NOMO-1 treated with dmso at 0.1 percent for 144 hours (cell line): ENCODE results near the gene SFTPB.
A peak's percentile ranks its signal among the peaks of the same experiment; 100 is the strongest.
"Not testable (repeated sequence)": the region's sequence is repeated elsewhere in the genome, so short reads cannot be mapped to it uniquely, and the experiment has no call there.

Source experiments
- DNase-seq: peaks from one replicate; lab custom pipeline; 2025; ENCODE audit not compliant: unreplicated experiment; lab: John Stamatoyannopoulos, UW

Gene SFTPB

GRCh38 chr2:85678377-85678776, 10.4 kb upstream of the SFTPB start:
- DNase-seq = no peak

GRCh38 chr2:85675866-85676548, 8.0 kb upstream of the SFTPB start:
- no peak for DNase-seq

DNA sequence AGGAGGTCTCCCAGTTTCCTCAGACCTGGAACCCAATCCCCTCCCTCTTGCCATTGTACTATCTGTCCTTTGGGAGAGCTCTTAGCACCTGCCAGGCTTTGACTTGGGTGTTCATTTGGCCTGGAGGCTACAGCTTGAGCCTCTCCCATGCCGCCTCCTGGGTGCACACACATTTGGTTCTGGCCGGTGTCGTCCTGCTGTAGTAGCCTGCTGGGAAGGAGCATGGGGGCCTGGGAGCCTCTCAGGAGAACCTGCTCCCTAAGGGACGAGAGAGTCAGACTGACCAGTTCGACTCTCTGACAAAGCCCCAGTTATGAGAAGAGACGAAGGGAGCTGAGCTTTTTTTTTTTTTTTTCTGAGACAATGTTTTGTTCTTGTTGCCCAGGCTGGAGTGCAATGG, 7.4 kb upstream of the SFTPB start:
- no peak for DNase-seq

- DNase-seq = no peak
Observed at GRCh38 chr2:85674417-85674816, 6.4 kb upstream of the SFTPB start.

- no peak for DNase-seq
Observed at GRCh38 chr2:85673716-85674375, 5.8 kb upstream of the SFTPB start.

GRCh38 chr2:85672456-85672855, 4.5 kb upstream of the SFTPB start:
- peak; percentile 60 for DNase-seq

DNA sequence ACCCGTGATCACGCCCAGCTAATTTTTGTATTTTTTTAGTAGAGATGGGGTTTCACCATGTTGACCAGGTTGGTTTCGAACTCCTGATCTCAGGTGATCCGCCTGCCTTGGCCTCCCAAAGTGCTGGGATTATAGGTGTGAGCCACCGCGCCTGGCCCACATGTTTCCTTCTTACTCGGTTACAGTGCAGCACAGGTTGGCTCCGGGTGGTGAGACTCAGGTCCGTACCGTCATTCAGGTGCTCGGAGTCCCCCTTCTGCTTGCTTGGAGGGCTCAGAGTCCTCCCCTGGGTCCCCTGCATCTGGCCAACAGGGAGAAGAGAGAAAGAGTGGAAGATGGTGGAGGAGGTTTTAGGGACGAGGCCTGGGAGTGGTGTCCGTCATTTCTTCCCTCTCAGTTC, 2.4 kb upstream of the SFTPB start:
- DNase-seq = not testable (repeated sequence)

DNA sequence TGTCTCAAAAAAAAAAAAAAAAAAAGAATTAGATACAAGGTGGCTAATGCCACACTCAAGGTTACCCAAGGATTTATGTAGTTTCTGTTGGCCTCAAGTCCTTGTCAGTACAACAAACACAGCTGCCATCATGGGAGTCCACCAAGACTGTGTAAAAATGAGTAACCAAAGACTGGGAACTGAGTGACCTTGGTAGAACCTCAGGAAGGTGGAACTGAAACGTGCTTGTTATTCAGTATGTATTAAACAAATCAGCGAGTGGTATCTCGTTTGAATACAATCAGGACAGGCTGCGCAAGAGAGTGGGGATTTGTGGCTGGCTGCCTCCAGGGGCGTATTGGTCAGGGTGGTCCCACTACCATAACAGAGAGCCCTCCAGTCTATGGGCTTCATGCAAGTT, 1.6 kb upstream of the SFTPB start:
- DNase-seq = no peak

GRCh38 chr2:85668857-85669142, 801 bp upstream of the SFTPB start:
- DNase-seq = no peak

DNA sequence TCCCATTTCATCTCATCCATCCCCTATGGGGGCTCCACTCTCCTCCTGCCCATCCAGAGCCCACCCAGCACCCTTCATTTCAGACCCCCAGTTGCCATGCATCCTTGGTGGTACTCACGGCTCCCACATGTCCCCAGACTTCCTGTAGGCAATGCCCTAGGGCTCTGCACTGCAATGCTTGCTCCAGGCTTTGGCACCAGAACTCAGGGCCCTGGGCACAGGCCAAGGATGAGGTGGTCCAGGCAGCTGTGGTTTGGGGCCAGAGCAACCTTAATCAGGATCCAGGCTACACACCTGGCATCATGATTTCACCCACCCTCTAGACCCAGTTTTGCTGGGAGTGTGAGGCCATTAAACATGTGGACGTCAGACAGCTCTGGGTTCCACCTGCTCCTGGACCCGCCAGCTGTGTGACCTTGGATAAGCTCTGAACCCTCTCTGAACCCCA, 414 bp downstream of the SFTPB start:
- DNase-seq = no peak

DNA sequence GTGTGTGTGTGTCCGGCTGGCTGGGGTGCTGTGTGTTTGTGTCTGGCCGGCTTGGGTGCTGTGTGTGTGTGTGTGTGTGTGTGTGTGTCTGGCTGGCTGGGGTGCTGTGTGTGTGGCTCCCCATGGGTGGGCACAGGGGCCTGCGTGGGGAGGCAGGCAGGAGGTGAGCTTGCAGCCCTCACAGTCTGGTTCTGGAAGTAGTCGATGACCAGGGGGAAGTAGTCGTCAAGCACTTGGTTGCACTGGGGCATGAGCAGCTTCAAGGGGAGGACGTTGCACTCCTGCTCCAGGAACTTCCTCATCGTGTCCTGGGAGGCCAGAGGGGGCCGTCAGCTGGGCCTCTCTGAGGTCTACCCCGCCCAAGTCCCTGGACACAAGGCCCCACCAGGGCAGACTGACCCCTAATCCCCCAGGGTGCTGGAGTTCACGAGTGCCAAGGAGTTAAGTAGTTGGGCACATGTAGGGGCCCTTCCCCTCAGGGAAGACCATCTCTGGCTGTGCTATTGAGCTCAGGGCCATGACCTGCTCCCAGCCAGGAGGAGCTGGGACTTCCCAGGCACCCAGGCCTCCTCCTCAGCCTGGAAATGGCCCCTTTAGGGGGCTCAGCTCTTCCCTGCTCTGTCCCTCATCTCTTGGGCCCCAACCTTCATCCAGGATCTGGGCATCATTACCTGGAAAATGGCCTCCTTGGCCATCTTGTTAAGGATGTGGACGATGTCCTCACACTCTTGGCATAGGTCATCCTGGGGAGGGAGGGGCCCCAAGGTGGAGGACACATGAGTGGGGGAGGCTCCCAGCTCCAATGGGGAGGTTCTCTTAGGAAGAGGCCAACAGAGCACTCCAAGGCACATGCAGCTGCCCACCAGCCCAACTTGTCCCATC, 1.3 kb downstream of the SFTPB start:
- DNase-seq = peak; percentile 62

DNA sequence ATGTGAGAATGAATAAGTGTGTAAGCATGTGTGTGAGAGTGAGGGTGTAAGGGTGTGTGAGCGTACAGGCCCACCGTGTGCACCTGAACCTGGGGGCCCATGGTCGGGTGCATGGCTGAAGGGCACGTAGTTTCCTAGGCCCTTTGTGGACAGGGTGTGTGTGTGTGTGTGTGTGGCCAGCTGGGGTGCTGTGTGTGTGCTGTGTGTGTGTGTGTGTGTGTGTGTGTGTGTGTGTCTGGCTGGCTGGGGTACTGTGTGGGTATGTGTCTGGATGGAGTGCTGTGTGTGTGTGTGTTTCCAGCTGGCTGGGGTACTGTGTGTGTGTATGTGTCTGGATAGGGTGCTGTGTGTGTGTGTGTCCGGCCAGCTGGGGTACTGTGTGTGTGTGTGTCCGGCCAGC, 2.0 kb downstream of the SFTPB start:
- no peak for DNase-seq

DNA sequence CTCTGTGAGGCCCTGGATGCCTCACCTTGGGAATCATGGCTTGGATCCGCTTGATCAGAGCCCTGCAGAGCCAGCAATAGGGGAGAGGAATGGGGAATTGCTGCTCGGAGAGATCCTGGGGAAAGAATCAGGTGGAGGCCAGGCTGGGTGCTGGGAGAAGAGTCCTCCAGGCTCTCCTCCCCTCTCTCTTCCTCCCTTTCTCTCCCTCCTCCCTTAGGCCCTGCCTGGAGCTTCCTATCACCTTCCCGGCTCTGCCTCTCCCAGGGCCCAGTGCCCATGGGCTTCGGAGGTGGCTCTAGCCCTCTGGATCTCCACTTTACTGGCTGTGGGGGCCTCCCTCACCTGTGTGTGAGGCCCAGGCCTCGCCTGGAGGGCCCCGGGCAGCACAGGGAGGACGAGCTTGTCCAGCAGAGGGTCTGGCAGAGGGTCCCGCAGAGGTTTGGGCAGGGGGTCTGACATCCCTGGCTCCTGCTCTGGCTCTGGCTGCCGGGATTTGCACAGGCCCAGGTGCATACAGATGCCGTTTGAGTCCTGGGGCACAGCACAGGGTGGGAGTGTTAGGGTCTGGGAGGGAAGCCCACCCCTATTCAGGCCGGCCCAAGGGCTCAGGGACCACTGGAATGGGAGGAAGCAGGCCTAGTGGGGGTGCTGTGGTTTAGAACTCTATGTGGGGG, 2.6 kb downstream of the SFTPB start:
- DNase-seq = no peak

- DNase-seq = no peak
Observed at GRCh38 chr2:85663594-85664565, 4.1 kb downstream of the SFTPB start.

DNA sequence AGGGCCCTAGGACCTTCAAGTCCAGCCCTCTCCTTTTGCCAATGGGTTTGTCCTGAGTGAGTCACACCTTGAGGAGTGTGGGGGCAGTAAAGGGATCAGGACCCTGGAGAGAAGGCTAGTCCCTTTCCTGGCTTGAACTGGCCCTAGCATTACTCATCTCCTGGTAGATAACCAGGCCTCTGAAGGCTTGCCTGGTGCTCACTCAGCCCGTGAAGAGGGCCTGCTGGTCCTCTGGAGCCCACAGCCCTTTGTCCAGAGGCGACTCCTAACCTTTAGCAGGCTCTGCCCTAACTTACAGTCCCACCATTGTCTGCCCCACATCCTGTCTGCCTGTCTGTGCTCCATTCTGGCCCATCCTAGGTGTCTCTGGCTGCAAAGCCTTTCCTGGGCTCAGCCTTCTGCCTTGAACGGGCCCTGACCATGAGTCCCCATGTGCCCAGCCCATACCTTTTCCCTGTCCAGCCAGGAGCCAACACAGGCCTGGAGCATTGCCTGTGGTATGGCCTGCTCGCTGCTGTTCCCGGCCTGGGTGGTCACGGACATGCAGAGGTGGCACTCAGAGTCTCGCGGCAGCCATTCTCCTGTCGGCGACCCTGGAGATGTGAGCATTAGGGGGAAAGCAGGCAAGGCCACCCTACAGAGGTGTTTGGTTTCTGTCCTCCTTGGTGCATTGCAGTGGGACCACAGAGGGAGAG, 5.0 kb downstream of the SFTPB start:
- no peak for DNase-seq

DNA sequence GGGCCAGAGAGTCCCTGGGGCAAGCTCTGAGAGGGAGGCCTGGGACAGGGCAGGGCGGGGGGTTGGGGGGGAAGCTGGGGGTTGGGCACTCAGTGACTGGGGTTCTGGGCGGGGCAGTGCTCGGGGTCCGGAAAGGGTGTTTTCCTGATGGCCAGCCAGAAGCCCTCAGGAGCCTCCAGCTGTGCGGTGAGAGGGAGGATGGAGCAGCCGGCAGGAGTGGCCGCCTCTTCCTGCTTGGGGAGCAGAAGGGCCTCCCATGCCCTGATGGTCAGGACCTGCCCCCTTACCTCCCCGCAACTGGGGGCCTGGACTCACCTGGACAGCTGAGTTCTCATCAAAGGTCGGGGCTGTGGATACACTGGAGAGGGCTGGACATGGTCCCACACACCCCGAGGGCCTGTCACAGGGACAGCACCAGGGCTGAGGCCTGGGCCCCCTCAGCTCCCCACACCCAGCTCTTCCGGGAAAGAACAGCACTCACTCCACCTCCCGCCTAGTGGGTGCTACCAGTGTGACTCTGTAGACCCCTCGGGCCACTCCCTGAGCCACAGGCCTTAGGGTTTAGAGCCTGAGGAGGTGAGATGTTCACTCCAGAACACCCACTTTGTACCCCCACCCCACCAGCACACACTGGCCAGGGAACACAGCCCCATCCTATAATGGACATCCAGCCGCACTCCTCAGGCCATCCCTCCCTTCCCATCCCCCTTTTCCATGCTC, 6.7 kb downstream of the SFTPB start:
- no peak for DNase-seq

DNA sequence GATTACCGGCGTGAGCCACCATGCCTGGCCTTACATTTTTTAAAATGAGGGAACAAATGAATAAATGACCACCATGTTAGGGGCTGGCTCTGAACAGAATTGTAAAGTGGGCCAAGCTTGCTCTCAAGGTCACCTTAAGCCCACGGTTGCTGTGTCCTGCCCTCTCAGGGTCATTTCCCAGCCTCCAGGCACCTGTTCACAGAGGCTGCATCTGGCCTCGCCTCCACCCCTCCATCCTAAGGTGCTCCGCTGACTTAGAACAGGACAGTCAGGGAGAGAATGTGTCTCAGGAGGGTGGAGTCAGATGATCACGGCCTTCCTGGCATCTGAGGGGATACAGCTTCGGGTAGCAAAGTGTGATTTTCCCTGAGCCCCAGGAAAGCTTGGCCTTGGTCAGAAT, 7.3 kb downstream of the SFTPB start:
- no peak for DNase-seq

DNA sequence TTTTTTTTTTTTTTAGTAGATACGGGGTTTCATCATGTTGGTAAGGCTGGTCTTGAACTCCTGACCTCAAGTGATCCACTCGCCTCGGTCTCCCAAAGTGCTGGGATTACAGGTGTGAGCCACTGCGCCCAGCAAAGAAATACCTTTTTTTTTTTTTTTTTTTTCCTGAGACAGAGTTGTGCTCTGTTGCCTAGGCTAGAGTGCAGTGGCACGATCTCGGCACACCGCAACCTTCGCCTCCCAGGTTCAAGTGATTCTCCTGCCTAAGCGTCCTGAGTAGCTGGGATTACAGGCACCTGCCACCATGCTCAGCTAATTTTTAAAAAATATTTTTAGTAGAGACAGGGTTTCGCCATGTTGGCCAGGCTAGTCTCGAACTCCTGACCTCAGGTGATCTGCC, 7.7 kb downstream of the SFTPB start:
- not testable (repeated sequence) for DNase-seq

GRCh38 chr2:85659324-85659981, 8.5 kb downstream of the SFTPB start:
- DNase-seq = no peak
